Measurements from ENCODE around the gene NSUN3. TPM values are rescaled to one million over a fixed set of nuclear protein-coding genes. Genes with fewer than 3 reads are reported as not detected.

The NSUN3 gene
- polyA plus RNA-seq, 1 of the 3 experiments (the other 2 are of a cell fraction), result 2.9 TPM

DNA sequence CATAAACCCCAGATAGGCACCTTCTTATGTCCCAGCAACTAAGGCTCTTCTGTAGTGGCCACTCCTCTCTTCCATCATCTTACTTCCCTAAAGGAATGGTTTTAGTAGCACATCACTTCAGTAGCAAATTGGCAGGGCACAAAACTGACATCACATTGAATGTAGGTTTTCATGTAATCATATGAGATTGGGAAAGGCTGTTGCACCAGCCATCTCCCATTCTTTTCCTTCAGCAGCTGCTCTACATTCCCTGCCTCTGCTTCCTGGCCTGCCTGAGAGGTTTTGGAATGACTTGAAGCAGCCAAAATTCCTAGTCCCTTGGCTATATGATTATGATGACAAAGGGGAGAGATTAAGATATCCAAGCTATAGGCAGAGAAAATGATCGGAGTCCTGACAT, 36.5 kb downstream of the NSUN3 start:
- H3K4me2 ChIP-seq, result no peak overlapping the region
- no peaks in the 10 kb centered on the region for H3K27me3 ChIP-seq (ENCODE audit: insufficient read depth)
- 100% methylated on average over 1 of the region's 1 CpG for WGBS (ENCODE audit: low lambda C conversion rate)
- H2AFZ ChIP-seq (ENCODE audit: low read depth), result no peak overlapping the region
- no peak overlapping the region for H3K27ac ChIP-seq (ENCODE audit: low read depth in 2 of 2, low read length in 1 of 2)
- TF ChIP-seq MXI1 (IDR thresholded peaks at IDR 0.05; ENCODE audit: low read depth, low read length), result no peak
- TF ChIP-seq CHD2 (IDR thresholded peaks at IDR 0.05; ENCODE audit: low read length, partially characterized antibody), result no peak
- TF ChIP-seq TAF1 (IDR thresholded peaks at IDR 0.05; ENCODE audit: borderline replicate concordance, low read depth, low read length), result no peak
- no peak for TF ChIP-seq GABPA (IDR thresholded peaks at IDR 0.05; ENCODE audit: low read depth)
- no peak for TF ChIP-seq MAX (IDR thresholded peaks at IDR 0.05; ENCODE audit: low read depth)
- TF ChIP-seq, protein P1, sequence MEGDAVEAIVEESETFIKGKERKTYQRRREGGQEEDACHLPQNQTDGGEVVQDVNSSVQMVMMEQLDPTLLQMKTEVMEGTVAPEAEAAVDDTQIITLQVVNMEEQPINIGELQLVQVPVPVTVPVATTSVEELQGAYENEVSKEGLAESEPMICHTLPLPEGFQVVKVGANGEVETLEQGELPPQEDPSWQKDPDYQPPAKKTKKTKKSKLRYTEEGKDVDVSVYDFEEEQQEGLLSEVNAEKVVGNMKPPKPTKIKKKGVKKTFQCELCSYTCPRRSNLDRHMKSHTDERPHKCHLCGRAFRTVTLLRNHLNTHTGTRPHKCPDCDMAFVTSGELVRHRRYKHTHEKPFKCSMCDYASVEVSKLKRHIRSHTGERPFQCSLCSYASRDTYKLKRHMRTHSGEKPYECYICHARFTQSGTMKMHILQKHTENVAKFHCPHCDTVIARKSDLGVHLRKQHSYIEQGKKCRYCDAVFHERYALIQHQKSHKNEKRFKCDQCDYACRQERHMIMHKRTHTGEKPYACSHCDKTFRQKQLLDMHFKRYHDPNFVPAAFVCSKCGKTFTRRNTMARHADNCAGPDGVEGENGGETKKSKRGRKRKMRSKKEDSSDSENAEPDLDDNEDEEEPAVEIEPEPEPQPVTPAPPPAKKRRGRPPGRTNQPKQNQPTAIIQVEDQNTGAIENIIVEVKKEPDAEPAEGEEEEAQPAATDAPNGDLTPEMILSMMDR (IDR thresholded peaks at IDR 0.05), result no peak
- TF ChIP-seq FOXM1 (IDR thresholded peaks at IDR 0.05; ENCODE audit: low read depth), result no peak
- TF ChIP-seq, protein P2, sequence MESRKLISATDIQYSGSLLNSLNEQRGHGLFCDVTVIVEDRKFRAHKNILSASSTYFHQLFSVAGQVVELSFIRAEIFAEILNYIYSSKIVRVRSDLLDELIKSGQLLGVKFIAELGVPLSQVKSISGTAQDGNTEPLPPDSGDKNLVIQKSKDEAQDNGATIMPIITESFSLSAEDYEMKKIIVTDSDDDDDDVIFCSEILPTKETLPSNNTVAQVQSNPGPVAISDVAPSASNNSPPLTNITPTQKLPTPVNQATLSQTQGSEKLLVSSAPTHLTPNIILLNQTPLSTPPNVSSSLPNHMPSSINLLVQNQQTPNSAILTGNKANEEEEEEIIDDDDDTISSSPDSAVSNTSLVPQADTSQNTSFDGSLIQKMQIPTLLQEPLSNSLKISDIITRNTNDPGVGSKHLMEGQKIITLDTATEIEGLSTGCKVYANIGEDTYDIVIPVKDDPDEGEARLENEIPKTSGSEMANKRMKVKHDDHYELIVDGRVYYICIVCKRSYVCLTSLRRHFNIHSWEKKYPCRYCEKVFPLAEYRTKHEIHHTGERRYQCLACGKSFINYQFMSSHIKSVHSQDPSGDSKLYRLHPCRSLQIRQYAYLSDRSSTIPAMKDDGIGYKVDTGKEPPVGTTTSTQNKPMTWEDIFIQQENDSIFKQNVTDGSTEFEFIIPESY (IDR thresholded peaks at IDR 0.05; ENCODE audit: borderline replicate concordance, low read depth), result no peak
- TF ChIP-seq TEAD4 (IDR thresholded peaks at IDR 0.05; ENCODE audit: borderline replicate concordance, insufficient read depth), result no peak
- TF ChIP-seq EZH2phosphoT487 (IDR thresholded peaks at IDR 0.05; ENCODE audit: borderline replicate concordance, low read depth), result no peak
- no peak for TF ChIP-seq RAD21 (IDR thresholded peaks at IDR 0.05; ENCODE audit: low read length)
- TF ChIP-seq, protein P3, sequence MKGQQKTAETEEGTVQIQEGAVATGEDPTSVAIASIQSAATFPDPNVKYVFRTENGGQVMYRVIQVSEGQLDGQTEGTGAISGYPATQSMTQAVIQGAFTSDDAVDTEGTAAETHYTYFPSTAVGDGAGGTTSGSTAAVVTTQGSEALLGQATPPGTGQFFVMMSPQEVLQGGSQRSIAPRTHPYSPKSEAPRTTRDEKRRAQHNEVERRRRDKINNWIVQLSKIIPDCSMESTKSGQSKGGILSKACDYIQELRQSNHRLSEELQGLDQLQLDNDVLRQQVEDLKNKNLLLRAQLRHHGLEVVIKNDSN (IDR thresholded peaks at IDR 0.05; ENCODE audit: borderline replicate concordance, low read depth), result no peak
- TF ChIP-seq FOXJ3 (CRISPR knock-in tag; IDR thresholded peaks at IDR 0.05), result no peak
- TF ChIP-seq POLR2AphosphoS5 (IDR thresholded peaks at IDR 0.05; ENCODE audit: low read depth, low read length), result no peak
- TF ChIP-seq MEF2A (IDR thresholded peaks at IDR 0.05; ENCODE audit: borderline replicate concordance, low read depth), result no peak
- H3F3A ChIP-seq (replicated peaks; ENCODE audit: insufficient read depth), result no peaks in the 10 kb centered on the region
- no peaks in the 10 kb centered on the region for H3K9me3 ChIP-seq
- H3K9ac ChIP-seq, result no peak overlapping the region
- no peaks in the 10 kb centered on the region for H4K20me1 ChIP-seq (ENCODE audit: insufficient read depth)
- DNase-seq, result no peak
- peaks cover 37 to 46% of the 10 kb centered on the region in 2 experiments for H3K36me3 ChIP-seq (replicated peaks in 1 of 2; ENCODE audit: control insufficient read depth in 1 of 2, insufficient read depth in 2 of 2, low read length in 1 of 2)
- CTCF ChIA-PET, result interaction anchor here (0.9 to 1.6 kb wide), 3 partner anchors 17 to 30 kb away, joined by 4 to 7 read pairs (median 6); no protein-coding TSS in a partner anchor
- POLR2A ChIA-PET, result no interaction called here
- H3K4me1 ChIP-seq (ENCODE audit: control insufficient read depth in 1 of 2, insufficient read depth in 2 of 2, low read depth in 1 of 2, low read length in 1 of 2), result no peaks in the 10 kb centered on the region; a peak in 1 of 4 replicates
- no peak overlapping the region for H3K4me3 ChIP-seq (ENCODE audit: low read depth in 2 of 2, low read length in 1 of 2)
- H3K79me2 ChIP-seq (ENCODE audit: insufficient read depth), result no peaks in the 10 kb centered on the region
- no peaks in the 10 kb centered on the region for H3K9me2 ChIP-seq
